ENCODE results near the gene PAM16.
A peak's percentile ranks its signal among the peaks of the same experiment; 100 is the strongest.

PAM16 gene

GRCh38 chr16:4332083-4332482 is 19.0 kb downstream of the PAM16 start:
- DNase-seq (ENCODE audit: low read depth) = no peak
- TF ChIP-seq, protein P1, sequence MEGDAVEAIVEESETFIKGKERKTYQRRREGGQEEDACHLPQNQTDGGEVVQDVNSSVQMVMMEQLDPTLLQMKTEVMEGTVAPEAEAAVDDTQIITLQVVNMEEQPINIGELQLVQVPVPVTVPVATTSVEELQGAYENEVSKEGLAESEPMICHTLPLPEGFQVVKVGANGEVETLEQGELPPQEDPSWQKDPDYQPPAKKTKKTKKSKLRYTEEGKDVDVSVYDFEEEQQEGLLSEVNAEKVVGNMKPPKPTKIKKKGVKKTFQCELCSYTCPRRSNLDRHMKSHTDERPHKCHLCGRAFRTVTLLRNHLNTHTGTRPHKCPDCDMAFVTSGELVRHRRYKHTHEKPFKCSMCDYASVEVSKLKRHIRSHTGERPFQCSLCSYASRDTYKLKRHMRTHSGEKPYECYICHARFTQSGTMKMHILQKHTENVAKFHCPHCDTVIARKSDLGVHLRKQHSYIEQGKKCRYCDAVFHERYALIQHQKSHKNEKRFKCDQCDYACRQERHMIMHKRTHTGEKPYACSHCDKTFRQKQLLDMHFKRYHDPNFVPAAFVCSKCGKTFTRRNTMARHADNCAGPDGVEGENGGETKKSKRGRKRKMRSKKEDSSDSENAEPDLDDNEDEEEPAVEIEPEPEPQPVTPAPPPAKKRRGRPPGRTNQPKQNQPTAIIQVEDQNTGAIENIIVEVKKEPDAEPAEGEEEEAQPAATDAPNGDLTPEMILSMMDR (IDR thresholded peaks at IDR 0.05; ENCODE audit: insufficient read depth, low read depth, low read length, missing control alignments) = no peak
- H3K4me3 ChIP-seq (ENCODE audit: low read length) = no peak overlapping the region

GRCh38 chr16:4330277-4330874 is 20.7 kb downstream of the PAM16 start:
- no peak overlapping the region for H3K4me3 ChIP-seq (ENCODE audit: low read length)
- TF ChIP-seq, protein P1 (IDR thresholded peaks at IDR 0.05; ENCODE audit: insufficient read depth, low read depth, low read length, missing control alignments) = peak; percentile 80
- peak; percentile 63 for DNase-seq (ENCODE audit: low read depth)

DNA sequence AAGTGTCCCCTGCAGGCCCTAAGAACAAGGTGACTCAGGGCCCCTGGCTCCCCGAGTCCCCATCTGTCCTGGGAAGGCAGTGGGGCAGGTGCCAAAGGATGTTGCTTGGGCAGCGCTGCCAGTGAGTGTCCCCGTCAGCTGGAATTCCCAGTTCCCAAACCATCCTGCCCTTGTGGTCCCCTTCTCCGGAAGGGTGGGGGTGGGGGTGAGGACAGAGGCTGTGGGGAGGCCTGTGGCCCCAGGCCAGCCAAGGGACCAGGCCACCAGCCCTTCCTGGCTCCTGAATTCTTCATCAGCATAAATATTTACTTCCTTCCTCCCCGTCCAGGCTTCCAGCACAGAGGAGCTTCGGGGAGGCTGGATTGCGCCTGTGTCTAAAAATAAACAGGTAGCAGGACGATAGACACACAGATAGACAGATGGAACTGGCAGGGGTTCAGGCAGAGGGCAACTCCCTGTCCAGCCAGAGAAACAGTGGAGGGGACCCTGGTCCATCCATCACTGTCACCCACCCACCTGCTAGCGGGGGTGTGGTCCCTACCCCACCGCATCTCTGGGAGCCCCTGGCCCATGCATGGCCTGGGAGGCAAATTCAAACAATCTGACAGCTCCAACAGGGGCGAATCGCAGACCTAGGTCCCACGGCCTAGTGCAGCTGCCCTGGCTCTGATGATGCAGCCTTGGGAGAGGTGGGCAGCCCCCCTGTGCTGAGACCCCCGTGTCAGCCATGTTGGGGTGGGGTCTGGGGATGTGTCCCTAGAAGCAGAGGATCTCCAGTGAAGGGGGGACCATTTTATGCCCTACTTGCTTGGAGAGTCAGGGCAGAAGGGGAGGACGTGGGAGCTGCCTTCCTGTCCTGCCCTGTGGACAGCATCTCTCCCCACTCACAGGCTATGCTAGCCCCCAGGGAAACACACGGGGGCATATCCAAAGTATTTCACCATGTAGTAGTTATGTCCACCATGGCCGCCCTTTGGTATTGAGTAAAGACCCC is 22.0 kb downstream of the PAM16 start:
- no peak overlapping the region for H3K4me3 ChIP-seq (ENCODE audit: low read length)
- TF ChIP-seq, protein P1 (IDR thresholded peaks at IDR 0.05; ENCODE audit: insufficient read depth, low read depth, low read length, missing control alignments) = no peak
- DNase-seq (ENCODE audit: low read depth) = no peak

DNA sequence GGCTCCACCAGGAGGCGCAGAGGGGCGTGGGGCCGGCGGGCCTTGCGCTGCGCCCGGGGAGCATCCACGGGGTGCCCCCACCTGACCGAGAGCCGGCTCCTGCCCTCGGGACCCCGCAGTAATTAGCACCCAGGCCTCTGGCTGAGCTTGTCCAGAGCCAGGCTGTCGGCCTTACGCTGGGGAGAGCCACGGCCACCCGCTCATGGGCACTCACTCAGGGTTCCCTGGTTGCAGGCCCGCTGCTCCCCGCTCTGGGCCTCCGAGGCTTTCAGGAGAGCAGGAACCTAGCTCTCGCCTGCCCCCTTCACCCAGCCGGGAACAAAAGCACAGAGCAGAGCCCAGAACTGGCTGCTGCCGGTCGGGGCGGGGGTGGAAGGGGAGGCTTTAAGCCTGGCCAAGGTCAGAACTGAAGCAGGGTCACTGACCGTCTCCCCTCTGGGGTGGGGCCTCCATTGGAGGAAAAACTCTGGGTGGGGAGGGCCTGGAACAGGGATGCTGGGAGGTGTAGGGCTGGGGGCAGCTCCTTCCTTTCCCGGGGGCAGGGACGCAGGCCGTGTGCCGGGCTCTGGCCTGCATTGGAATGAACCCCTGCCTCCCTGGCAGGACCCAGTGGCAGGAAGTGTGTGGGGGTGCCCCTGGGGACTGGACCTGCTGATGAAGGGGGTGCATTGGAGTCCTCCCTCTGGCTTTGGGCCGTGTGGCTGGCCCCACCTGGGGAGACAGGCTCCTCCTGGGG is 22.9 kb downstream of the PAM16 start:
- DNase-seq (ENCODE audit: low read depth) = peak; percentile 76
- TF ChIP-seq, protein P1 (IDR thresholded peaks at IDR 0.05; ENCODE audit: insufficient read depth, low read depth, low read length, missing control alignments) = peak; percentile 73
- H3K4me3 ChIP-seq (ENCODE audit: low read length) = peak overlapping the region; percentile 52

- DNase-seq (ENCODE audit: low read depth) = no peak
- TF ChIP-seq, protein P1 (IDR thresholded peaks at IDR 0.05; ENCODE audit: insufficient read depth, low read depth, low read length, missing control alignments) = no peak
- H3K4me3 ChIP-seq (ENCODE audit: low read length) = peak overlapping the region; percentile 52
Measured at GRCh38 chr16:4327386-4328045, 23.6 kb downstream of the PAM16 start.

DNA sequence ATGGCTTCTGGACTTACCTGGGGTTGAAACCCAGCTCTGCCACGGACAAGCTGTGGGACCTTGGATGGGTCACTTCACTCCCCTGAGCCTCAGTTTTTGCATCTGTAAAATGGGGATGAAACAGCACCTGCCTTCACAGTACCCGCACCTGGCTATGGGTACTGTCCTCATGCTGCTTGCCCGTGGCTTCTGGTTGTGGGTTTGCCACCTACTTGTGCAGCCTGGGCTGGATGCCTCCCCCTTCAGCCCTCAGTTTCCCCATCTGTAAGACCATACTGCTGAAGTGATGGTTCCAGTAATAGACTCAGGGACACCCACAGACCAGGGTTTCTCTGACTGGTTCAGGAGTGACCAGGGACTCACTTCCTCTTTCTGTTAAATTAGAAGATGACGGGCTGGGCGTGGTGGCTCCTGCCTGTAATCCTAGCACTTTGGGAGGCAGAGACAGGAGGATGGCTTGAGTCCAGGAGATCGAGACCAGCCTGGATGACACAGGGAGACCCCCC is 25.8 kb downstream of the PAM16 start:
- TF ChIP-seq, protein P1 (IDR thresholded peaks at IDR 0.05; ENCODE audit: insufficient read depth, low read depth, low read length, missing control alignments) = no peak
- no peak overlapping the region for H3K4me3 ChIP-seq (ENCODE audit: low read length)
- DNase-seq (ENCODE audit: low read depth) = no peak

Measured in epithelial cell of esophagus (primary cell).